Astrocyte of the spinal cord (primary cell): Measurements from ENCODE around the gene ARHGAP4.

ENCODE experiments used
- DNase-seq: peaks from one replicate; pipeline ENCODE4 v3.0.0; 2011; ENCODE audit warnings: low read depth, low spot score
- H3K4me3 ChIP-seq: 2 replicates; pipeline ENCODE4 v1.5.1; 2011; ENCODE audit warnings: low read depth, mild to moderate bottlenecking, low read length, moderate library complexity
- CTCF ChIP-seq: IDR thresholded peaks from 2 replicates; pipeline ENCODE4 v1.5.1; 2012; ENCODE audit warnings: low read depth, mild to moderate bottlenecking, low read length, inconsistent platforms
- in situ Hi-C: cut with HindIII; loops from 2 replicates; pipeline ENCODE4 v1.10.0; 2017; ENCODE audit warnings: low sequenced_read_pairs

Gene ARHGAP4

DNA sequence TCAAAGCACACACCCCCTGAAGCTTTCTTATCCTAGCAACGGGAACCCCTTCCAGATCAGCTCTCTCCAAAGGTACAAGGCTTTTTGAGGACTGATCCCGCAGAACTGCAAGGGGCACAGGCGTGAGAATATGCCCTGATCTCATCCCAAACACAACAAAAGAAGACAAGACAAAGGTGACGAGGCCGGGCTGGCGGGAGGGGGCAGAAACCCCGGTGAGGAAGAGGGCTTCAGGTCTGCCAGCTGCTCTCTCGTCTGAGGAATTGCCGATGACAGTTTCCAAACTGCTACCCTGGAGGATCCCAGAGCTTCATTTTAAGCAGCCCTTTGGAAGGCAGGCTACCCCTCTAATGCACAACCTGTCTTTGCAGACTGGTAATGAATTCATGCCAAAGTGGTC, 42.2 kb upstream of the ARHGAP4 start:
- TF ChIP-seq CTCF, result no peak
- H3K4me3 ChIP-seq, result no peak overlapping the region

GRCh38 chrX:153967536-153968224, 41.6 kb upstream of the ARHGAP4 start:
- in situ Hi-C loops, result no loop called here
- no peak for DNase-seq
- no peak for TF ChIP-seq CTCF
- no peak overlapping the region for H3K4me3 ChIP-seq

More for the DNA sequence above, 42.2 kb upstream of the ARHGAP4 start:
- in situ Hi-C loops, result no loop called here
- DNase-seq, result no peak

DNA sequence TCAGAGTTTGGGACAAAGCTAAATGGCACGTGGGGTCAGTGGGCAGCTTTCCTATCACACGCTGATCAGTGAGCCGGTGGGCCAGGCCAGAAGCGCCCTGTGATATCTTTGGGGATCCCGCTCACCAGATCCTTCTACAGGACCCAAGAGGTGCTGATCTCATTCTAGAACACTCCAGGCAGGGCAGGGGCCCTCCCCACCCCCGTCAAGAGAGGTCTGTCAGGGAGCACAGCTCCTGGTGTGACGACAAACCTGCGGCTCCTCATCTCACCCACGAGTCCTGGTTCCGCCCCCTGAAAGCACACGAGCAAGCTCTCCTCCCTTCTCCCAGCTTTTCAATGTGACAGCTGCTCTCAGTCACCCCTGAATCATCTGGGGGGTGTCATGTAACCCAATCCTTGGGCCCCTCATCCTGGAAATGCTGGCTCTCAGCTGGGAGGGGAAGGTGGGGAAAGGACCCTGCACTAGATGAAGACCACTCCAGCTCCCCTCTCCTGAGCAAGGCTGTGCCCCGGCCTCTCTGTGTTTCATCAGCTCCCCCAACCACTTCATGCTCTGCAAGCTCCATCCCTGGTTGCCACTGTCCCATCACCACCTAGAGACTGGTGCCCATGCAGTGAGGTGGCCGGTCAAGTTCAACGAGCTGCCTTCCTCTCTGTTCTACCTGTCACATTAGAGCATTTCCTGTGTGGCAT, 40.9 kb upstream of the ARHGAP4 start:
- in situ Hi-C loops, result no loop called here
- no peak for DNase-seq
- no peak overlapping the region for H3K4me3 ChIP-seq
- TF ChIP-seq CTCF, result no peak

DNA sequence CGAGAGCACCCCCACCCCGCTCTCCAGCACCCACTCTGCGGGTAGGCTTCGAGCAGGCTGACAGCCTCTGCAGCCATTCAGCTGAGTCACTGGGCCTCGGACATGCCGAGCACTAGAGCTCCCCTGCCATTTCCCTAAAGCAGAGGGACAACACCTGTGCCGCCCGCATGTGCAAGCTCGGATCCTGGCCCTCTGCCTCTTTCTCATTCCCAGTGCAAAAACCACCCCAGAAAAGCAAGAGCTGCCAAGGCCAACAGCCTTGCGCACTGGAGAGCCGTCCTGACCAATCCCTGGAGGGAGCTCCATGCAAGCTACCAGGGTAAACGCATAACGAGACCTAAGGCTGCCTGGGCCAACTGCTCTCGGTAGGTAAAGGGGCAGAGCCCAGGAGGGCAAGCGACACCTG, 40.2 kb upstream of the ARHGAP4 start:
- in situ Hi-C loops, result no loop called here
- H3K4me3 ChIP-seq, result no peak overlapping the region
- TF ChIP-seq CTCF, result no peak
- DNase-seq, result peak; percentile 17

- DNase-seq, result no peak
- H3K4me3 ChIP-seq, result no peak overlapping the region
- in situ Hi-C loops, result no loop called here
- no peak for TF ChIP-seq CTCF
These were observed 39.3 kb upstream of the ARHGAP4 start for GRCh38 chrX:153965406-153965805.

DNA sequence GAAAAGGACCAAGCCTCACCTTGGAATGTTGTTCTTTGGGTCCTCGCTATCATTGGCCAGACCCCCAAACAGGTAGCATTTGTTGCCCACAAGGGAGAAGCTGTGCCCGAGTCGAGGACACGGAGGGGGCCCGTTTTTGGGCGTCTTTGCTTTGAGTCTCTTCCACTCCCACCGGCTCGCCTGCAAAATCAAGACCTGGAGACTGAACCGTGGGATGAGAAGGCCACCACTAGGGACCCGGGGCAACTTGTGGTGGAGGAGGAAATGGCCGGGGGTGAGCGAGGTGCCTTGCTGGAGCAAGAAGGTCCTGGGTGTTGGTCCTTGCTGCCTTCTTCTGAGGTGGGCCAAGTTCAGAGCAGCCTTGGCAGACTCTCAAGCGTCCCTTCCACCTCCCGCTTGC, 38.0 kb upstream of the ARHGAP4 start:
- no peak for TF ChIP-seq CTCF
- DNase-seq, result no peak
- in situ Hi-C loops, result no loop called here
- H3K4me3 ChIP-seq, result no peak overlapping the region
